ENCODE measurements around the gene GRK5. TPM values are rescaled to one million over a fixed set of nuclear protein-coding genes. Genes with fewer than 3 reads are reported as not detected.
A peak's percentile ranks its signal among the peaks of the same experiment; 100 is the strongest.

The GRK5 gene
- total and polyA plus RNA-seq, 9 of the 15 experiments (the other 6 are each of a cell fraction or from before 2014, with no cell fraction given), result 0.46 to 0.83 (median 0.67) TPM; not detected in 2

GRCh38 chr10:119205894-119206602, 1.3 kb upstream of the GRK5 start:
- peak overlapping the region; percentile 68; the same call in 1 of the 2 replicates for H3K4me2 ChIP-seq (ENCODE audit: insufficient read depth, low read length)
- in situ Hi-C loops (cut with MboI) (no loop called here), intact Hi-C loops (cut with micrococcal nuclease) (loop anchor here (2.0 to 5.0 kb wide), 4 partner anchors 93 to 336 kb away; partner anchors contain the start of gene RGS10)
- DNase-seq (ENCODE audit: extremely low read depth in 1 of 4, low spot score in 3 of 4) (peak; percentile 25 to 49 (median 34)), ATAC-seq (peak; percentile 11; the same call in 2 of the 3 replicates), FAIRE-seq (no peak)
- H3K4me3 ChIP-seq, result peak overlapping the region; percentile 71
- H2AFZ ChIP-seq (ENCODE audit: low read depth, low read length), result peak overlapping the region; percentile 90
- peak overlapping the region; percentile 64 to 91 for H3K9ac ChIP-seq (ENCODE audit: insufficient read depth in 1 of 2, low read depth in 2 of 2, low read length in 2 of 2)
- H3K79me2 ChIP-seq (ENCODE audit: control insufficient read depth, insufficient read depth, low read length), result no peaks in the 10 kb centered on the region
- no peaks in the 10 kb centered on the region for H3K27me3 ChIP-seq (ENCODE audit: control insufficient read depth in 2 of 2, insufficient read depth in 2 of 2, low read length in 2 of 2)
- BruUV-seq (replicated peaks), result TSS peak; percentile 79
- no peaks in the 10 kb centered on the region for H3K9me1 ChIP-seq (ENCODE audit: control insufficient read depth, insufficient read depth, low read length)
- H3K36me3 ChIP-seq (ENCODE audit: control insufficient read depth, insufficient read depth, low read length), result no peaks in the 10 kb centered on the region
- peaks cover 3 to 18% of the 10 kb centered on the region in 2 experiments for H3K4me1 ChIP-seq (replicated peaks in 1 of 2; ENCODE audit: control insufficient read depth in 2 of 2, insufficient read depth in 2 of 2, low read length in 2 of 2)
- ChIA-PET POLR2A (interaction anchor here (0.8 to 1.8 kb wide), 3 partner anchors 11 to 240 kb away, joined by 3 to 7 read pairs (median 6); no protein-coding TSS in a partner anchor), CTCF (ENCODE audit: low intra/inter-chr PET ratio) (interaction anchor here (0.7 to 0.8 kb wide), 3 partner anchors 93 to 211 kb away, joined by 3 to 4 read pairs (median 4); no protein-coding TSS in a partner anchor)
- 52% methylated on average over 17 of the region's 17 CpGs for WGBS (ENCODE audit: insufficient coverage, low coverage, missing lambda C conversion rate)
- H3K27ac ChIP-seq (ENCODE audit: extremely low read depth, low read depth, low read length), result peak overlapping the region; percentile 80; the same call in 2 of the 3 replicates
- no peaks in the 10 kb centered on the region for H3K9me3 ChIP-seq (replicated peaks; ENCODE audit: control insufficient read depth, insufficient read depth, low read depth, low read length)
- no peaks in the 10 kb centered on the region for H4K20me1 ChIP-seq (replicated peaks; ENCODE audit: control insufficient read depth, insufficient read depth, low read length)
- TF ChIP-seq ZFX (CRISPR knock-in tag; IDR thresholded peaks at IDR 0.05), result peak; percentile 64; the same call in 1 of the 2 replicates
- TF ChIP-seq PATZ1 (CRISPR knock-in tag; IDR thresholded peaks at IDR 0.05; ENCODE audit: borderline replicate concordance), result no peak
- peak; percentile 72 for TF ChIP-seq RBM25 (IDR thresholded peaks at IDR 0.05; ENCODE audit: low read depth, low read length, severe bottlenecking)
- peak; percentile 27; the same call in 1 of the 2 replicates for TF ChIP-seq SAFB (IDR thresholded peaks at IDR 0.05; ENCODE audit: borderline replicate concordance, low read depth, low read length)
- TF ChIP-seq CEBPZ (IDR thresholded peaks at IDR 0.05; ENCODE audit: borderline replicate concordance, low read depth, low read length), result no peak
- peak; percentile 23 for TF ChIP-seq KDM5B (IDR thresholded peaks at IDR 0.05; ENCODE audit: insufficient replicate concordance, low read depth, low read length)
- TF ChIP-seq TARDBP (IDR thresholded peaks at IDR 0.05), result no peak
- TF ChIP-seq ZNF668 (CRISPR knock-in tag; IDR thresholded peaks at IDR 0.05), result no peak

Measured in K562 (cell line).